Brain pericyte (primary cell): ENCODE data around the gene C2CD2.
"Not testable (repeated sequence)": the region's sequence is repeated elsewhere in the genome, so short reads cannot be mapped to it uniquely, and the experiment has no call there.

ENCODE experiments used
- DNase-seq: peaks from one replicate; pipeline ENCODE4 v3.0.0-alpha.2; 2012; ENCODE audit warnings: low read depth, low spot score

C2CD2 gene

DNA sequence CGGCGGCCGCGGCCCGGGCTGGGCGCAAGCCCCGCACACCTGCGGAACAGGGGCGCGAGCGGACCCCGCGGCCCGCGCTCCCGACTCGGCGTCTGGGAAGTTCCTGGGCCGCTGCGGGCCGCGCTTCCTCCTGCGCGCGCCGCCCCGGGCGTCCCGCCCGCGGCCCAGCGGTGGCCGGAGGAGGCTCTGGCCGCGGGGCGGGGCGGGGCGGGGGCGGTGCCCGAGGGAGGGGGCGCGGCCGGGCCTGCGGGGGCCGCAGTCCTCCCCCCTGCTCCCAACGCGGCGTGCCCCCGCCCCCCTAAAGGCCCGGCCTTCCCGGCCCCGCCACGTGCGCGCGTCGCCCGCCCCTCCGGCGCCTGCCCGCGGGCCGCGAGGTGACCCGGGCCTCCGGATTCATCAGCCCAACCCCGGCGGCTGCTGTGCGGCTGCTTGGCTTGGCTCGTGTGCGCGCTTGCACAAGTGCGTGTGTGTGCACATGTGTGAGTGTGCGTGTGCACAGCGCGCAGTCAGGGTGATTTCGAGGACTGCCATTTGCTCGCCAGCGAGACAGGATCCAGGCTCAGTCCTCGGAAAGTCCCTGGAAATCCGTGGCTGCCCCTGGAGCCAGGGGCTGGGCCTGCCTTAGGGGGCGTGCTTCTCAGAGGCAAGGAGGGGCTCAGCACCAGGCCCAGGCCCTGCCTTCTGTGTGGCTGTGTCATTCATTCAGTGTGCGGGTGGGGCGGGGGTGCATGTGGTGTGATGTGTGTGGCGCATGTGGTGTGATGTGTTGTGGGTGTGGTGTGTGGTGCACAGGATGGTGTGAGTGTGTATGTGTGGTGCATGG, at the start of gene C2CD2:
TSS of gene C2CD2 (minus strand) at position 188 of the 823 bp plus-strand sequence. CDS start 370 bp downstream, outside the sequence.
- DNase-seq, result no peak

DNA sequence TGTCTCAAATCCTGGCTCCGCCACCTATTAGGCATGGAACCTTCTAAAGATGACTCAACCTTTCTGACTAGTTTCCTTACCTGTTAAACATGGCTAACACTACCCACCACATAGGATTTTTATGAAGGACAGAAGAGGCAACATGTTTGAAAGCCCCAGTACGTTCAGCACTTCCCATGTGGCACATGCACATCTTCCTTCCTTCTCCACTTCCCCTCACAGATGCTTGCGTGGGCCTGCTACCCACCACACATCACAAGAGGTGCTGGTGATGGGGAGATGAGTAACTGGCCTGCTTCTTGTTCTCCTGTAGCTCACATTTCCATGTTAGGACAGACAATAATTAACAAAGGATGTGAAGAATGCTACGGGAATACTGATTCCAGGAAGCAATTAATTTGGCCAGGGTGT, 49.2 kb upstream of the C2CD2 start:
- DNase-seq, result no peak

DNA sequence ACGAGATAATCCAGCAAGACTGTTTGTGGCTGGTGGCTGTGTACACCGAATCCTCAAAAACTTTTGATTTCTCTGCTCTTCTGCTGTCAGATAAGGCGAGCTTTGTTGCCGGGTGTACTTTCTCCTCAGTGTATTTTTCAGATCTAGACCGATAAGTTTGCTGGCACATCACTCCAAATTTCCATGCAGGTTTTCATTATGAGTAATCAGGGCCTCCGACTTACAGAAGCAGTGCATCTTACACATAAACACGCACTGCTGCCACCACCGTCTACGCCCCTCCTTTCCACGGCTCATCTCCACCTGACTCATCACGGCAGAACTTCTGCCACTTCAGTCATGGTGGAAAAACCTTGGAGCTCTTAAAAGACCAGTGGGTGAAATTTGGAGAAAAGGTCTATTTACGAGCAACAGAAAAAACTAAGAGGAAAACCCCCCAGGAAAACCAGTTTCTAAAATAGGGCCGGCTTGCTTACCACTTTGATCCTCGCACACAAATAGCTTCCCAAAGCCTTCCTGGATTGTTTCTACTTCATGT, 48.7 kb upstream of the C2CD2 start:
- no peak for DNase-seq

DNA sequence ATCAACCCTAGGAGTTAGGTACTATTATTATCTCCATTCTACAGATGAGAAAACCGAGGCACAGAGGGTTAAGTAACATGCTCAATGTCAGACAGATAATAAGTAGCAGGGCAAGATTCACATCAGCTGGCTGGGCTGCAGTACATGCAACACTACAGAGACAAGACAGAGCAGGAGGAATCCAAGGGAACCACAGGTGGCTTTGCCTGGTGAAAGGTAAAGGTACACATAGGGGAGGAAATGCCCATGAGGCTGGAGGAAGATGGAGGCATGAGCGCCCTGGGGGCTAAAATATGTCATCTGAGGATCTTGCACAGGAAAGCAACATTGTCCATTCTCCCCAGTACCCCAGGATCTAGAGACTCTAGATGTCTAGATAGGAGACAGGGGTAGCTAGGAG, 48.0 kb upstream of the C2CD2 start:
- no peak for DNase-seq

DNA sequence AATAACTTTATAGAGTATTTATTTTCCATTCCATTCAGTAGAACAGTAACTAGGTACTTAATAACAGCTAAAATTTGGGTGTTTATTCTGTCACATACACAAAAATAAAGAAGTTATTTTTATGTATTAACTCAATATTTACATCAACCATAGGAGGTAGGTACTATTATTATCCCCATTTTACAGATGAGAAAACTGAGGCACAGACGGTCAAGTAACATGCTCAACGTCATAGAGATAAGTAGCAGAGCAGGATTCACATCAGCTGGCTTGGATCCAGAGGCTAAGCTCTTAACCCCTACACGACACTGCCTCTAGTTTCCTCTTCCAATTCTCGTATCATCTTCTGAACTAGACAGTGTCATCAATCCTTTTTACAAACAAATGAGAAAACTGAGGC, 47.1 kb upstream of the C2CD2 start:
- no peak for DNase-seq

DNA sequence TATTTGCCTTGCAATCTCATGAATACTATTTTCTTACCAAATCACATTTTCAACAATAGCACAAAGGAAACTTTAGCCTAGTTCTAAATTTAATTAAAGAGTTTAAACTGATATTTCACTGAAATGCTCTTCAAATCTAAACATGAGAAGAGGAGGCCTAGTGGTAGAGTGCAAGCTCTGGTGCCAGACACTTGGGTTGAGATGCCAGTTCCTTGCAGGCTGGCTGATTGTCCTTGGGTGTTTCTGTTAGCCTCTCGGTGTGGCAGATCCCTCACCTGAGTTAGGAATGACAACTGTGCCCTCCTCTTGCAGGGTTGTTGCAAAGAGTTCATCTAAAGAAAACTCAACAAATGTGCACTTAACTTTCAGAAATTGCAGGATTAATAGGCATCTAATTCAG, 43.8 kb upstream of the C2CD2 start:
- DNase-seq, result no peak

DNA sequence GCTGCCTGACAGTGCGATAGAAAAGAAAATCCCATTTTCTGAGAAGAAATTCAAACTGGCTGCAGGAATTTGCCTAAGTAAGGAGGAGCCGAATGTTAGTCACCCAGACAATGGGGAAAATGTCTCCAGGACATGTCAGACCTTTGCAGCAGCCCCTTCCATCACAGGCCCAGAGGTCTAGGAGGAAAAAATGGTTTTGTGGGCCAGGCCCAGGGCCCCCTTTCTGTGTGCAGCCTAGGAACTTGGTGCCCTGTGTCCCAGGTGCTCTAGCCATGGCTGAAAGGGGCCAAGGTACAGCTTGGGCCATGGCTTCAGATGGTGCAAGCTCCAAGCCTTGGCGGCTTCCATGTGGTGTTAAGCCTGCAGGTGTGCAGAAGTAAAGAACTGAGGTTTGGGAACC, 41.8 kb upstream of the C2CD2 start:
- DNase-seq, result no peak

DNA sequence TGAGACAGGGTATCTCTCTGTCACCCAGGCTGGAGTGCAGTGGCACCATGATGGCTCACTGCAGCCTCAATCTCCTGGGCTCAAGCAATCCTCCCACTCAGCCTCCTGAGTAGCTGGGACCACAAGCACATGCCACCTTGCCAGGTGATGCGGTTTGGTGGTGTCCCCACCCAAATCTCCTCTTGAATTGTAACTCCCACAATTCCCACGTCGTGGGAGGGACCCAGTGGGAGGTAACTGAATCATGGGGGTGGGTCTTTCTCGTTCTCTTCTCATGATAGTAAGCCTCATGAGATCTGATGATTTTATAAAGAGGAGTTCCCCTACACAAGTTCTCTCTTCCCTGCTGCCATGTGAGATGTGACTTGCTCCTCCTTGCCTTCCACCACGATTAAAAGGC, 40.8 kb upstream of the C2CD2 start:
- not testable (repeated sequence) for DNase-seq

DNA sequence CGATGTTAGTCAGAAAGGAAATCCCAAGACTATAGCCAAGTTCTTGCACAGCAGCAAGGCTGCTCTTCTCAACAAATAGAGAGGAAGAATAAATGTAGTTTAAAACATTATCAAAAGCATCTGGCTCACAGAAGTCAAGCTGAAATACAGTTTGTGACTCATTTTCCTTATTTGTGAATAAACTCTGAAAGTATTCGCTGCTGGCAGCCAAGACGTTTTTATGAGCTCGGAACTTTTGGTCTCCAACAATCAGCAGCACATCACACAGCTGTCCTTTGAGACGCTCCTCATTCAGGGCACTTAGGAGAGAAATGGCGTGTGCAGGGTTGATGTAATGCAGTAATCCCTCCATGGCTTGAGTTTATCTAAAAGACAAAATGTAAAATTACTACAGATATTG, 39.9 kb upstream of the C2CD2 start:
- no peak for DNase-seq

DNA sequence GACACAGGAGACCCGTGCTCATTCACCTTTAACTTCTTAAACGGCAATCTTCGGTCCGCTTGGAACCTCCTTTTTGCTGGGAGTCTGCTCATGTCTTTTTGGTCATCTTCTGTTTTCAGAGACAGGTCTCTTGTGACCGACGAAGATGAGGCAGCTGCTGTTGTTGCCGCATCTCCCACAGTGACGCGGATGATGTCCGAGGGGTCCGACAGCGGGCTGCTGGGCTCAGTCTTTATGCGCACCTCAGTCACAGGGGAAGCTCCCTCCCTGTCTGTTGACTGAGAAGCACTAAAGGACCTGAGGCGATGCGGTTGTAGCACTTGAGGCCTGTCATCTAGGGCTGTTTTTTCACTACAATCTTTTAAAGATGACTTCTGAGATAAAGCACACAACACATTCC, 38.8 kb upstream of the C2CD2 start:
- DNase-seq, result no peak

DNA sequence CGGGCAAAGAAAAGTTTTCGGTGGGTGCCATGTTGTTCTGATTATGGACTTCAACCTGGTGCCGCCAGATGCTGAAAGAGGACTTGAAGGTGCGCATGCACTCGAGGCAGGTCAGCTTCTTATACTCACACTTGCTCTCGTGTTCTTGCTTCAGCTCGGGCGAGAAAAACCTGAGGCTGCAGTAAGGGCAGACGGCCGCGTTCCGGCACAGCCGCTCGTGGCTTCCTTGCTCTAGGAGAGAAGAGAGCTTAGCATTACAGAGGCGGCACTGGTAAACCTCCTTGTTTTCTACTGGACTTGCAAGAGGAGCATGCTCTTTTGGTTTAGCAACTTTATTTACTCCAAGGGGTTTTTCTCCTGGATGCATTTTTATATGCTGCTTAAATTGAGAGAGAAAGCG, 37.8 kb upstream of the C2CD2 start:
- no peak for DNase-seq

DNA sequence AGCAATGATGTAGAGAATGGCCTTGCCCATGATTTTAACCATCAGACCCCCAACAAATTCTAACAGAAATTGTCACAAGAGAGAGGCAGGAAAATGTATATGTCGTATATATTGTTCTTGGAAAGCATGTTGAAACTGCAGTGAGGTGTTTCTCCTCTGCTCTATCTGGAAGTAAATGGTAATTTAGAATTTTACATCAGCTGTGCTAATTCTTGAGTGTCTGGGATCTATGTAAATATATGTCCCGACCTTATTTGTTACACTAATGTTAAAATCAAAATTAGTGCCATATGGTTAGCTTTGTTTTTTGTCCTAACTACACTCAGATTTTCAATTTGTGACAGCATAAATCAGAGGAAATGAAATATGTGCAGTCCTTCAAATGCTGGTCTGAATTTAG, 35.9 kb upstream of the C2CD2 start:
- DNase-seq, result no peak

DNA sequence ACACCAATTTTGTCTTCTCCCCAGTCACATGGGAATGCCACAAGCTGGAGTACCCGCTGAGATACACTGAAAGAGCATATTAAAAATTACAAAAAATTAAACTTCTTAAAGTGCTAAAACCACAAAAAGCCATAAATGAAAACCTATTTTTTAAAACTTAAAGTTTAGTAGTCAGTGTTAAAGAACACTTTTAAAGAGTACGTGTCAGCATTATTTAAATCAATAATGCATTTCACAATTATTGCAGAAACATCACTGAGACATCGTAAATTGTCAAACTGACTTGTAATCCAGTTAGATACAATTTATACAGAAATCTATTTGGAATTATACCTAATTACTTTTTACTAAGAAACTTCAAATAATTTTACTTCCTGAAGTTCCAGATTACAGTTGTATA, 33.5 kb upstream of the C2CD2 start:
- no peak for DNase-seq

DNA sequence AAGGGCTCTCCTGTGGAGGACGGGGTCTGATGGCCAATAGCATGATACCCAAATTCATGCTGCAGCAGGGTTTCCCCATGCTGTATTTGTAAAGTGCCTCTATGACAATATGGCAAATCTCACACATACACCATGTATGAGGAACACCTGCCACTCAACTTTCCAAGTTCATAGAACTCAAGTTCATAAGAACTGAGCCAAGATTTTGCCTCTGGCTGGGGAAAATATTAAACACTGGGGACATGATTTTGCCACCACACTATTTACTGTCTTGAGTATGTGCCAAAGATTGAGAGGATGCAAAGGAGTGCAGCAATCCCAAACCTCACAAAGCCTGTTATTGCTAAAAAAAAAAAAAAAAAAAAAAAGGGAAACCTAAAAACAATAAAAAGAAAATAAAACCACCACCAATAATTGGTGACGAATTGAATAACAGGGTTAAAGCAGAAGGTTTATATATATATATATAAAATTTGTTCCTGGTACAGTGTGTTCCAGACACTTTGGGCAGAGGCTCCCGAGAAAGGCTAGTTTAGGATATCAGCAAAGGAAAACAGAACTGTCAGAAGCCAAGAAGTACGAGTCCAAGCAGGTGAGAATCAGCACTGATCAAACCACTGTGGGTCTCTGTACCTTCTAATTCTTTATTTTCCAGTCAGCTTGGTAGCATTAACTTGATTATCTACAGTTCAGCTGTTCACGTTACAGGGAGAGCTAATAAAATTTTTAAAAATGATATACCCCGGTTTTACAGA, 32.0 kb upstream of the C2CD2 start:
- DNase-seq, result no peak

DNA sequence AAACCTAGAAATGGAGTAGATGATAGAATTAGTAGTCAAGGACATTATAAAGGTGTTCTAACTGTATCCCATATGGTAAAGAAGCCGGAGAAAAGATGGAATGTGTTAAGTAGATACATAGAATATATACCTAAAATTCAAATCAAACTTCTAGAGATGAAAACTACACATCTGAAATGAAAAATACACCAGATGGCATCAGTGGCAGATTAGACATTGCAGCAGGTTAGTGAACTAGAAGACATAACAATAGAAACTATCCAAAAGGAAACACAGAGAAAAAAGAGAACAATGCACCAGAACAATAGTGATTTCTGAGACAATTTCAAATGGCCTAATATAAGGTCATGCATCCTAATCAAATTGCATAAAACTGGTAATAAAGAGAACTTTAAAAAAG, 29.4 kb upstream of the C2CD2 start:
- DNase-seq, result no peak

DNA sequence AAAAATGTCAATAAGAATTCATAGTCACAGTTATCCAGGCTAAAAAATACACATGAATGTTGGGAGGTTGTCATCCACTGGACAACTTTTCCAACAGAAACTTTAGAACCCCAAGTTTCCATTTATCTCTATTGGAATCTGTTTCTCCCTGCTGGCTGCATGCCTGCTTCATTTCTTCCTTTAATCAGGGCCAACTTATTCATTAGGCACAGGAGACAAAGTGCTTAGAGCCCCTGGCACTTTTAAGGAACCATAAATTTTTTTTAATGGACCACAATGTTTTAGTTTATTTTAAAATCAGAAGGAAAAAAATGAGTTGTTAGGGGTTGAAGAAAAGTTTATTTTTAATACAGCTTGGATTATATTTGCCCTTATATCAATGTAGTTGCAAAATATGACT, 26.7 kb upstream of the C2CD2 start:
- no peak for DNase-seq

DNA sequence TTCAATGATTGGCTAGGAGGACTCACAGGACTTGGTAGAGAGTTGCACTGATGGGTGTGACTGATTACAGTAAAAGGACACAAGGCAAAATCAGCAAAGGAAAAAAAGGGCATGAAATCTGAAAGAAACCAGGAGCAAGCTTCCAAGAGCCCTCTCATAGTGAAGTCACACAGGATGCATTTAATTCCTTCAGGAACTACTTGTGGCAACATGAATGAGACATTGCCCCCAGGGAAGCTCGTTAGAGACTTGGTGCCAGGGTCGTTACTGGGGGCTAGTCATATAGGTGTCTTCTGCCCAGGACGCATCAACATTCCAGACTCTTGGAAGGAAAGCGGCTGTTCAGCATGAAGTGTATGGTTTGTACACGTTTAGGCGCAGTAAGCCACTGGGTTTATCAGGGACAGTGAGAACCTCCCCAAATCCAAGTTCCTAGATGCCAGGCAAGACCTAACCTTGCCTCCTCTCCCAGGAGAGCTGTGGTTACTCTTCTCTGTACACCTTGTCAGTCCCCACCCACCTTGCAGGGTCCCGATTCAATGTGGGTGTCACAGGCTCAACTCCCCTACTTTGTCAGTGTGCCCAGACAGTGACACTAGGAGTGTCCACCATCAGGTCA, 26.0 kb upstream of the C2CD2 start:
- no peak for DNase-seq

DNA sequence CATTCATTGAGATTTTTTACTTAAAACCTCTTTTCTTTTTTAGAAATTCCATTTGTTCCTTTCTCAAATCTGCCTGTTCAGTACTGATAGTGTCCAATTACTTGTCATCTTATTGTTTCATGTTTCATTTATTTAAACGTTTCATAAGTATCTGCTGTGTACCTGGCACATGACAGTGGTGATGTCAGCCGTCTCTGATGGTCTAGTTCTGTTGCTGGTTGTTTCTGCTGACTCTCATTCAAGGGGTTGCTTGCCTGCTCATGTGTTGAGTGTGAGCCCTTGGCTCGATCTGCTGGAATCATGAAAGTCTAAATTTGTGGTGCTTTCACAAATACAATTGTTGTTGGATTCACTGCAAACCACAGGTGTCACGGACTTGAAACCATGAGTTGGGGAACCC, 25.5 kb upstream of the C2CD2 start:
- DNase-seq, result no peak

DNA sequence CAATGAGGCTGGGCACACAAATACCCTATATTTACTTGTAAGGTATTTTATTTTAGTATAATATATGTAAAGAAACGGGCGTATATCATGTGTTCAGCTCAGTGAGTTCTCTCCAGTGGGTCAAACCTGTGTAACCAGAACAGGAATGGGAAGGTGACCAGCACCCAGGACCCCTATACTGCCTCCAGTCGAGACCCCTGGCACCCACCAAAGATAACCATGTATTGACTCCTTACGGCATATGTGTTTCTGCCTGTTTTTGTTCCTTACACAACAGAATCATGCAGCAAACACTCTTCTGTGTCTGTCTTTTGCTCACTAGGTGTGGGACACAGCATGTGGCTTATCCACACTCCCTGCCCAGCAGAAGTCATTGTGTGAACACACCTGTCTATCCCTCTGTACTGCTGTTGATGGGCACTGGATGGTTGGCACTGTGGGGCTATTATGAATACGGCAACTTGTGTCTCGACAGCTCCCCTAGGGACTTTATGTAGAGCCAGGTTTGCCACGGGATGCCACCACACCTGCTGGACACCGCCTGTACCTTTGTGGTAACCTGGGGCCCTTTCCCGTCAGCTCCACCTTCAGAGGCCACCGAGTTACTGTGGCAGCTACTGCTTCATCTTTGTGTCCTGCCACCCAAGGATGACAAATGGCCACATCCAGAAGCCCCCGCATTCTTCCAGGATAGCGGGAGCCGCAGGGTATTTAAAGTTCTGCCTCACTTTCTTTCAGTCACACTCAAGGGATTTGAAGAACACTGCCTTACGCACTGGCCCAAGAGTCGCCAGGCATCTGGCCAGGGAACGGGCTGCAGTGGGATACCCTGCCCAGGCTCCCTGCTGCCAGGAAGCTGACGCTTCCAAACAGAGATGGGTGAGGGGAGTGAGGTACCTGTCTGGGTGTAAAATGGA, 23.5 kb upstream of the C2CD2 start:
- DNase-seq, result no peak

DNA sequence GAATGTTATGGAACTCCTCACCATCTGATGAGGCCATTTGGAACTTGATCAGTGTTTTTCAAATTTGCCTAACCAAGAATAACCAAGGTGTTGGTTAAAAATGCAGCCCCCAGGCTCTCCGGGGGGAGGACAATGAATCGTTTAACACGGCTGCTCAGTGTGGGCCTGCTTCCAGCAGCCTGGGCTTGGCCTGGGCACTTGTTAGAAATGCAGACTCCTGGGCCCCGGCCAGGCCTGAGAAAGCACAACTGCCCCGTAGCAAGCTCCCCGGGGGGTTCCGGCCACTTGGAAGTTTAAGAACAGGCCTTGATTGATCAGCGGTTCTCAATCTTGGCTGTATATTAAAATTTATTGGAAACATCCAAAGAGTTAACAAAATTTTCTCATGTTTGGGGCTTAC, 22.8 kb upstream of the C2CD2 start:
- no peak for DNase-seq
